ENCODE measurements around the gene PCMTD2.
A peak's percentile ranks its signal among the peaks of the same experiment; 100 is the strongest.
"Not testable (repeated sequence)": the region's sequence is repeated elsewhere in the genome, so short reads cannot be mapped to it uniquely, and the experiment has no call there.

PCMTD2 gene

GRCh38 chr20:64256282-64256935, 861 bp downstream of the PCMTD2 start:
- DNase-seq (ENCODE audit: low spot score) = no peak

GRCh38 chr20:64257107-64257757, 1.7 kb downstream of the PCMTD2 start:
- DNase-seq (ENCODE audit: low spot score) = no peak

GRCh38 chr20:64258071-64258823, 2.7 kb downstream of the PCMTD2 start:
- no peak for DNase-seq (ENCODE audit: low spot score)

- no peak for DNase-seq (ENCODE audit: low spot score)
These were observed 4.7 kb downstream of the PCMTD2 start for GRCh38 chr20:64260239-64260638.

- DNase-seq (ENCODE audit: low spot score) = peak; percentile 65
These were observed 5.6 kb downstream of the PCMTD2 start for GRCh38 chr20:64261138-64261537.

GRCh38 chr20:64264091-64264490, 8.5 kb downstream of the PCMTD2 start:
- no peak for DNase-seq (ENCODE audit: low spot score)

GRCh38 chr20:64265201-64265600, 9.7 kb downstream of the PCMTD2 start:
- DNase-seq (ENCODE audit: low spot score) = no peak

GRCh38 chr20:64266988-64267387, 11.4 kb downstream of the PCMTD2 start:
- DNase-seq (ENCODE audit: low spot score) = no peak

- no peak for DNase-seq (ENCODE audit: low spot score)
These were observed 12.6 kb downstream of the PCMTD2 start for GRCh38 chr20:64268174-64268573.

- no peak for DNase-seq (ENCODE audit: low spot score)
These were observed 14.3 kb downstream of the PCMTD2 start for GRCh38 chr20:64269604-64270411.

- no peak for DNase-seq (ENCODE audit: low spot score)
These were observed 16.1 kb downstream of the PCMTD2 start for GRCh38 chr20:64271636-64272035.

GRCh38 chr20:64273109-64273508, 17.6 kb downstream of the PCMTD2 start:
- DNase-seq (ENCODE audit: low spot score) = no peak

GRCh38 chr20:64276817-64277216, 21.3 kb downstream of the PCMTD2 start:
- DNase-seq (ENCODE audit: low spot score) = no peak

- DNase-seq (ENCODE audit: low spot score) = no peak
These were observed 22.2 kb downstream of the PCMTD2 start for GRCh38 chr20:64277571-64278316.

GRCh38 chr20:64278317-64278681, 22.8 kb downstream of the PCMTD2 start:
- DNase-seq (ENCODE audit: low spot score) = no peak

GRCh38 chr20:64279826-64280459, 24.4 kb downstream of the PCMTD2 start:
- no peak for DNase-seq (ENCODE audit: low spot score)

GRCh38 chr20:64280460-64280843, 24.9 kb downstream of the PCMTD2 start:
- no peak for DNase-seq (ENCODE audit: low spot score)

GRCh38 chr20:64283646-64284045, 28.1 kb downstream of the PCMTD2 start:
- no peak for DNase-seq (ENCODE audit: low spot score)

- DNase-seq (ENCODE audit: low spot score) = not testable (repeated sequence)
These were observed 30.3 kb downstream of the PCMTD2 start for GRCh38 chr20:64285579-64286446.

Measured in AG08395 (cell line).